HPDE6-E6E7 (cell line): ENCODE results near the gene ZNF774.
"Not testable (repeated sequence)": the region's sequence is repeated elsewhere in the genome, so short reads cannot be mapped to it uniquely, and the experiment has no call there.

Experiments used
- DNase-seq: peaks from one replicate; pipeline ENCODE4 v3.0.0; 2011; ENCODE audit warnings: missing footprints; ENCODE audit errors: extremely low spot score

Gene ZNF774

DNA sequence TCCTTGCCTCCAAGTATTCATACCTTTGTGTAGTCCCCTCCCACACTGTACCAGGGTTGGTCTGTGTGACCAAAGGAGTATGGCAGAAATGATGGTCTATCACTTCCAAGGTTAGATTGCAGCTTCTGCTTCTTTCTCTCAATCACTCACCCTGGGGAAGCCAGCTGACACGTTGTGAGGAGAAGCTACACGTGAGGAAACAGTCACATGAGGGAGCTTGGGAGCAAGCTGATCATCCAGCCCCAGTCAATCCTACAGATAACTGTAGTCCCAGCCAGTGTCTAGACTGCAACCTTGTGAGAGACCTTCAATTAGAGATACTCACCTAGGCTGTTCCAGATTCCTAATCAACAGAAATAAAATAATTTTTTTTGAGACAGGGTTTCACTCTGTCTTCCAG lies 6.2 kb upstream of the ZNF774 start:
- DNase-seq, result no peak

DNA sequence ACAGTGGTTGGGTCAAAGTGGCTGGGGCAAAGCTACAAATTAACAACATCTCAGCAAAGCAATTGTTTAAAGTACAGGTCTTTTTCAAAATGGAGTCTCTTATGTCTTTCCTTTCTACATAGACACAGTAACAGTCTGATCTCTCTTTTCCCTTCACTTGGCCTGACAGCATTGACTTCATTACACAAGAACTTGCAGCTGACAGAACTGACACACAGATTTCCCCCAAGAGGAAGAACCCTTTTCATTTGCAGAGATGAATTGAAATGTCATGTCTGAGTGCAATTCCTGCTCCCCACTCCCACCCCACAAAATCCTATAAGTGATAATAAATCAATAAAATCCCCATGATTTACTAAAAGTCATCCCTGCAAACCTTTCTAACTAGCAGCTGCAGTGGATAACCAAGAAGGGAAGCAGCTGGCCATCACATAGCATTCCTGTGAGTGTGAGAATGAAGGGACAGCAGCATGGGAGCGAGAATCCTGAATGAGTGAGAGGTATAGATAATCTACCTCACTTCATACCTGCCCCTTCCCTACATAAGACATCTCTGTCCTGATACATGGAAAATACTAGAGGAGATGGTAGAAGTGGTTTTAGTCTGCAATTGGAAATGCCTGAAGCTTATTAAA lies 4.5 kb upstream of the ZNF774 start:
- DNase-seq, result not testable (repeated sequence)

DNA sequence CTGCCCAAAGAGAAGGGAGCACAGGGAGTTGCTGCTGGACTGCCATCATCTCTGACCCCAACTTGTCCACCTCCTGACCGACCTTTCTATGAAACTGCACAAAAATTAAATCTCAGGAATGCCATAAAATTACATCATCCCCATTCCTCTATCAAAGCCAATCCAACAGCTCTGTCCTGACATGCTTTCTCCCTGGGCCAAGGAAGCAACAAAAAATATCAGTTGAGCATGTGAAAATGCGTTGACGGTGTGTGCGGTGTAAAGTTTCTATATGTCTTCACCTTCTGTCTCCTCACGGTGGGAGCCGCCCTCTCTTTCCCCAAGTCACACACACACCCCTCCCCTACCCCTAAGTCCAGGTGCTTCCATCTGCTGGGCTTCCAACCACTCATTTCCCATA lies 3.6 kb upstream of the ZNF774 start:
- DNase-seq, result no peak

DNA sequence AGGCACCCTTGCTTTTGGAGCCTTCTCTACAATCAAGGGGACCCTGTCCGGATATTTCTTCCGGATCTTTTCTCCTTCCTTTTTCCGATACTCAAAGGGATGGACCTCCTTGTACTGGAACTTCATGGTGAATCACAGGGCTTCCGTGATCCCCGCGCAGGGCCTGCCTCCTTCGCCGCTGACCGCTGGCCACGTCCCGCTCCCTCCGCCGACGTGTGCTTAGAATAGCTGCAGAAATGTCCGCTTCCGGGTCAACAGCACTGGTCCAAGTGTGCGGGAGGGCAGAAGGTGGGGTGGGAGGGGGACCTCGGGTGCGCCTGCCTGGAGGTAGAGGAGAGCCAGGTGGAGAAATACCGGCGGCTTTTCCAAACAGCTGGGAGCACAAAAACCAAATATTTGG lies 3.0 kb upstream of the ZNF774 start:
- no peak for DNase-seq

DNA sequence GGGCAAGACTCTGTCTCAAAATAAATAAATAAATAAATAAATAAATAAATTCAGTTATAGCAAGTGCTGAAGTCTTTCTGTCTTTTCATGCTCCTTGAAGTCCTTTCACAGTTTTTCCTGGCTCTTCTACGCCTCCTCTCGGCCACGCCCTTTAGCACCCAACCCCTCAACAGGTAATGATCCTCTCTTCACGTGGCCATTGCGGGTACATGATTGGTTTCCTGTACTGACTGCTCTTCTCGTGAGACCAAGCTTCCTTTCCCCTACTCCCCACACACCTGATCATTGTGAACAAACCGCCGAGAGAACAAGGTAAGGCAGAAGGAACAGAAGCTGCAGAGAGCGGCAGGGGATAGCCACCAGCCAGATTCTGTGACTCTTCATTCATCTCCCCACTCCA lies 2.3 kb upstream of the ZNF774 start:
- DNase-seq, result no peak

DNA sequence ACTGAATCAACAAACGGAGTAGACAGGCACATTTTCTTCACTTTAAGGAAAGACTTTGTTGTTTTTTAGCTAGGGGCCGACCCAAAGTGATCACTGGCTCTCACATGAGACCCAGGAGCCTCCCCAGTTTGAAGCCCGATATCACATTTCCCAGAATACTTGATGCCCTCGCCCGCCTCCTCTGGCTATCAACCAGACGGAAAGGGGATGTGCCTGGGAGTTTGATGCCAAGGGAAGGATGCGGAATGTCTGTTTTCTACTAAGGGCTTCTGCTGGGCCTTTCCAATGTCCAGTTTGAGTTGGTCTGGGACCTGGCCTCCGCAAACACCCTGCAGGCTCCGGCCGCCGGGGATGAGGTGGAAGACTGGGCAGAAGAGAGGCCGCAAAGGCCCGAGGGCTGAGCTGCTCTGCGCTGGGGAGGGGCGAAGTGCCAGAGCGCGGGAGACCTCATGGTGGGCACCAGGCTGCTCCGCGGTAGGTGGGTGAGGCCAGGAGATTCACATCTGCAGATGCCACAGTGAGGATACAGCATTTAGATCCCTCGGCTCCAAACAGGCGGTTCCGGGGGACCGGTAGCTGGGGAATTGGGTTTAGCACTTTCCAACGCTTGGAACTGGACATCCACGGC lies 491 bp upstream of the ZNF774 start:
- DNase-seq, result no peak

DNA sequence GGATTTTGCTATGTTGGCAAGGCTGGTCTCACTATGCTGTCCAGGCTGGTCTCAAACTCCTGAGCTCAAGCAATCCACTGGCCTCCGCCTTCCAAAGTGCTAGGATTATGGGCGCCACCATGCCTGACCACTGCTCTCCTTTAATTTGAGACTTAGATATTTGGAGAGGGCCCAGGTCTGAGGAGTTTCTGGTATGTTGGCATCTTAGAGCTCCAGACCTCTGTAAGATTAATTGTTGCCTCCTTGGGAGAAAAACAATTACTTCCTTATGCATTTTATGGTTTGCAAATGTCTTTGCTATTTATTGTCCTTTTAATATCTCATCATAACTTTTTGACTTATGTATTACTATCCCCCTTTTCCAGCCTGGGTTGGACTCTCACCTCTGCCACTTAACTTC lies 2.9 kb downstream of the ZNF774 start:
- no peak for DNase-seq

DNA sequence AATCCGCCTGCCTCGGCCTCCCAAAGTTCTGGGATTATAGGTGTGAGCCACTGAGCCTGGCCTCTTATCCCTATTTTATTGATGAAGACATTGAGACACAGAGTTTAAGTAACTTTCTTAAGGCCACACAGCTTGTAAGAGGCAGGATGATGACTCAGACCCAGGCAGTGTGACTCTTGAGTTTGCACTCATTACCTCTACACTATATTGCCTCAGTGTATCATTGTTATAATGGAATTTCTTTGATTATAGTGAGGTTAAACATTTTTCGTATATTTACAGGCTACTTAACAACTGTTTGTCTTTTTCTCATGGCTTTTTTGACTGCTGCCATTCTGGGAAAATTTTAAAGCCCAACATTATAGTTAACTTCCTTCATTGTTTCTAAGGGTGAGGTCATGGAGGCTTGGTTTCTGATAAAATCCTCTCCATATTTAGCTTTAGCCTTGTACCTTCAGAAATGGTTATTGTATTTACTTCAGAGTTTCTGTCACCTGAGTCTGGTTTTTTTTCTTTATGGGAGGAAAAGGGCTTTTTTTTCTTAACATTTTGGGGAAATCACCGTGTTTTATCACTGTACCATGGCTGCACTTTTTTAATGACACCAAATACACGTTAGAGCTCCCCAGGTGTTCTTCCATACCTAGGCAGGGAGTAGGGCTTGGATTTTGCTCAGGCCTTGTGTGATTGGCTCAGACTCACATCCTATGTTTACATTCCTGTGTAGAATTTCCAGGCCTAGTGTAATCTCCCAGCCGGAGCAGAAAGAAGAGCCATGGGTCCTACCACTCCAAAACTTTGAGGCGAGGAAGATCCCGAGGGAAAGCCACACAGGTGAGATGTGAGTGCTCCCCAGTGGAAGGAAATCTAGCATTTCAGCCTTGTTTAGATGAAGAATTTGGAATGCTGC lies 6.3 kb downstream of the ZNF774 start:
- DNase-seq, result no peak

DNA sequence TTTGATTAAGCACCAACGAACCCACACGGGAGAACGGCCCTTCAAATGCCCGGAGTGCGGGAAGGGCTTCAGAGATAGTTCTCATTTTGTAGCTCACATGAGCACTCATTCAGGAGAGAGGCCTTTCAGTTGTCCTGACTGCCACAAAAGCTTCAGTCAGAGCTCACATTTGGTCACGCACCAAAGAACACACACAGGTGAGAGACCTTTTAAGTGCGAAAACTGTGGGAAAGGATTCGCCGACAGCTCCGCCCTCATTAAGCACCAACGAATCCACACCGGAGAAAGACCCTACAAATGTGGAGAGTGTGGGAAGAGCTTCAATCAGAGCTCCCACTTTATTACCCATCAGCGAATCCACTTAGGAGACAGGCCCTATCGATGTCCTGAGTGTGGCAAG lies 8.7 kb downstream of the ZNF774 start:
- DNase-seq, result no peak

DNA sequence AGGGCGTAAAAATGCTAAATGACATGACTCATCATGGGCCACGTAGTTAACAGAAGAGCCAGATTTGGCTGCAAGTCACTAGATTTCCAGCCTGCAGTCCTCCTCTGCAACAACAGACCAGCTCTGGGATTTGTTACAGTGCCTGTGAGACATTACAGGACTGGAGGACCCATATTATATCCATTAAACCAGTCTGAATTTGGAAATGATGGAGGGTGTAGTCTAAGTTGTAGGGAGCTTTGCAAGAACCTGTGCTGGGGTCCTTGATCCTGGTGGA lies 10.8 kb downstream of the ZNF774 start:
- peak; percentile 44 for DNase-seq

DNA sequence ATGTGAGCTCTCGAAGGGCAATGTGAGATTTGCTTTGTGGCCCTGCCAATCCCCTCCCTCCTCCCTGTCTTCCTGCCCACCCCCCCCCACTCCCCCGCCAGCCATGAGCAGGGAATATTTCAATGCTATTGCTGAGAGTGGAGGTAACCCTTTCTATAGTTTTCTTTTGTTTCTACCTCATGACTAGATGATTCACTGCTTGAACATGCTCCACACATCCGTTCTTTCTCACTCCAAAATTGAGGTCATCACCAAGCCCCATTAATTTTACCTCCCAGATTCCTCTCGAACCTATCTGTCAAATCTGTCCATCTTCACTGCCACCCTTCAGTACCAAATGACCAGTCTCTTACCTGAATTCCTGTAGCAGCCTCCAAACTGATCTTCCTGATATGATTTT lies 12.2 kb downstream of the ZNF774 start:
- DNase-seq, result peak; percentile 54

DNA sequence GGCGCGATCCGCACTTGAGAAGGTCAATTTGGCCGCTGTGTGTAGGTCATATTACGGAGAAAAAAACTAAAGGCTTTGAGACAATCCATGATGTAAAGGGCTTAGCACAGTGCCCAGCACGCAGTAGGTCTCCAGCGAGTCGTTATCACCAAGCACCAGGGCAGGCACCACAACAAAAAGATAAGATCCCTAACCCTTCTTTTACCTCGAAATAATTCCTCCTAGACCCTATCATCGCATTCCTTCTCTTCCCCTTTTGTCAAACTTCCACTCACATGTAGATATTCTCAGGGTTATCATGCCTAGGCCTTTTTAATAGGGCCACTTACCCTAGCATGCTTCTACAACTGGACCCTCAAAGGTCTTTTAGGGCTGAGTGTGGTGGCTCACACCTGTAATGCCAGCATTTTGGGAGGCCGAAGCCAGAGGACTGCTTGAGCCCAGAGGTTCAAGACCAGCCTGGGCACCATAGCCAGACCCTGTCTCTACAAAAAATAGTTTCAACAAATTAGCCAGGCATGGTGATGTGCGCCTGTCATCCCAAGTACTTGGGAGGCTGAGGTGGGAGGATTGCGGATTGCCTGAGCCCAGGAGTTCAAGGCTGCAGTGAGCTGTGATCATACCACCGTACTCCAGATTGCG lies 13.5 kb downstream of the ZNF774 start:
- DNase-seq, result no peak

DNA sequence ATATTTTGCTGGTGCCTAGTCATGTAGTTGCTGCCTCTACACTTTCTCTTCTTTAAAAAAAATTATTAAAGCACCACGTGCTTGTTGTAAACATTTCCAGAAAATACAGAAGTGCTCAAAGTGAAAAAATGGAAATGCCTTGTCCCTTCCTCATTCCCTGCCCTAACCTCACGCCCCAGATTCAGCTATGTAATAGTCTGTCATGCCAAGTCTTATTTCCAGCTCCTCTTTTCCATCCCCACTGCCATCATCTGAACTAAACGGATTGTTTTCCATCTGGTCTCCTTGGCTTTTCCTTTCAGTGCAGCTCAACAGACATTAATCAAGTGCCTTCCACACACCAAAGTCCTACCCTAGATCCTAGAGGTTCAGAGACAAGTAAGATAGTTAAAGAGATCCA lies 15.5 kb downstream of the ZNF774 start:
- no peak for DNase-seq

DNA sequence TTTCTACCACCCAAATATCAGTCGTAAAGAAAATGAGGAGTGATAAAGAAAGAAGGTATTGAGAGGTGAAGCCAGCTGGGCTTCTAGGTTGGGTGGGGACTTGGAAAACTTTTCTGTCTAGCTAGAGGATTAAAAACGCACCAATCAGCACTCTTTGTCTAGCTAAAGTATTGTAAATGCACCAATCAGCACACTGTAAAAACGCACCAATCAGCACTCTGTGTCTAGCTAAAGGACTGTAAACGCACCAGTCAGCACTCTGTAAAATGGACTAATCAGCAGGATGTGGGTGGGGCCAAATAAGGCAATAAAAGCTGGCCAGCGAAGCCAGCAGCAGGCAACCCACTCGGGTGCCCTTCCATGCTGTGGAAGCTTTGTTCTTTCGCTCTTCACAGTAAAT lies 23.0 kb downstream of the ZNF774 start:
- no peak for DNase-seq

DNA sequence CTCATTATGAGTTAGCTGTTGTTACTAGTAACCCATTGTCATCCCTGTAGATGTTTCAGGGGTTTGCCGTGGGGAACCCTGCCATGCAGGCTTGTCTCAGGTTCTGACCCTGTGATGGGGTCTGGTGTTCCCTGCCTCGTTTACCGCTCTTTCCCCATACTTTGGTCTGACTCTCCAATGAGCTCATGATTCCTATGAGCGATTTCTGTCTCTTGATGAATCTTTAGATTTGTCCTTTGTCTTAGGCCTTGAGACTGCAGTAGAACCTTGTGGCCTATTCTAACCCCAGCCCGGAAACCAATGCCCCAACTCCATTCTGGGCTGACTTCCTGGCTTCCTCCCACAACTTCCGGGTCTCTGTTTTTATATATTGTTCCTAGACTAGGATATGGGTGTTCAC lies 24.7 kb downstream of the ZNF774 start:
- DNase-seq, result no peak

DNA sequence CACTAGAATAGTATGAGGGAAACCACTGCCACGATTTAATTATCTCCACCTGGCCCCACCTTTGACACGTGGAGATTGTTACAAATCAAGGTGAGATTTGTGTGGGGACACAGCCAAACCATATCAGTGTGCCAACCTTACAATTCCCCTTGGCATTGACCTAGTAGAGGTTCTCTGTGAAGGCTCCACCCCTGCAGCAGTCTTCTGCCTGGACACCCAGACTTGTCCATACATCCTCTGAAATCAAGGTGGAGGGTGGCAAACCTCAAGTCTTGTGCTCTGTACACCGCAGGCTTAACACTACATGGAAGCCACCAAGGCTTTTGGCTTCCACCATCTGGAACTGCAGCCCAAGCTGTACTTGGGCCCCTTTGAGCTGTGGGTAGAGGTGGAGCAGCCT lies 27.2 kb downstream of the ZNF774 start:
- DNase-seq, result no peak

DNA sequence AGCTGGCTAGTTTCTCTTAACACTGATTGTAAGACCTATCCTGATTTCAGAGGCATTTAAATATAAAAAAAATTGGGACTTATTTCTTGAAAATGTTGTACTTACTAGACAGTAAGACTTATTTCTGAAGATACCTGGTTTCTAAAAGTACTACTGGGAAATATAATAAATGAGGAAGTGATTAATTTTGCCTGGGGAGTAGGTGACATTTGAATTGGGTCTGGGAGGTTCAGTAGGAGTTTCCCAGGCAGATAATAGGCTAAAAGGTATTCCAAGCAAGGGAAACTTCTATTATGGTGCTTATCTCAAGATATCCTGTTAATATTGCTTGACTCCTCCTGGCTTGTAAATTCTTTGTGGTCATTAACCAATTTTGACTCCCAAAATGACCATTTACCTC lies 29.4 kb downstream of the ZNF774 start:
- DNase-seq, result no peak

DNA sequence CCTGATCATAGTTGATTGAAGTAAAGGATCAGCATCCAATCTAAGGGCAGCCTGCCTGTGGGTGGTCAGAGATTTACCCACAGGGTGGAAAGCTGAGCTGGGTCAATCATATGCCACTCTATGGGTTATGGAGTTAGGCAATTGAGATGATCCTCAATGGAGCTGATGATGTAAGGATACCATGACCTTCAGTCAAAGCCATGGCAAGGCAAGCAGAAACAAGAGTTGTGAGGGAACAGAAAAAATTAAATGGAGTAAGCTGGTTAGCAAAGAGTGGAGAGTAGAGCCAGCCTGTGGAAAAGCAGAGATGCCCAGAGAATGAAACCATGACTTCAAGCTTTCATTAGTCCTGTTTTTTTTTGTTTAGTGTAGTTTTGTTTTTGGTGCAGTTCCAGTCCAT lies 30.2 kb downstream of the ZNF774 start:
- no peak for DNase-seq

DNA sequence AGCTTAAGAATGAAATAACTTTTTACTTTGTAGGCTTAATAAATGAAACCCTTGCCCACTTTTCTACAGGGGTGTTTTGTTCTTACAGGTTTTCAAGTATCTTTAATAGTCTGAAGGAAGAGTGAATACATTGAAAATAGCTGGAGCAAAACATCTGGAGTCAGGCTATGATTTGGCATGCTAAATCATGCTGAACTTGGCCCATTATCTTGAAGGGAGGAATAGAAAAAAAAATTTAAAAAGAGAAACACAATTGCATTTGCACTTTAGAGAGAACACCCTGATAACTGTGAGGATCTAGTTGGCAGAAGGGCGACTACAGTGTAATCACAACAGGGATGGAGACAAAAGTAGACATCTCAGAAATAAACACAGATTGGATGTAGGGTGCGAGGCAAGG lies 34.1 kb downstream of the ZNF774 start:
- DNase-seq, result no peak

DNA sequence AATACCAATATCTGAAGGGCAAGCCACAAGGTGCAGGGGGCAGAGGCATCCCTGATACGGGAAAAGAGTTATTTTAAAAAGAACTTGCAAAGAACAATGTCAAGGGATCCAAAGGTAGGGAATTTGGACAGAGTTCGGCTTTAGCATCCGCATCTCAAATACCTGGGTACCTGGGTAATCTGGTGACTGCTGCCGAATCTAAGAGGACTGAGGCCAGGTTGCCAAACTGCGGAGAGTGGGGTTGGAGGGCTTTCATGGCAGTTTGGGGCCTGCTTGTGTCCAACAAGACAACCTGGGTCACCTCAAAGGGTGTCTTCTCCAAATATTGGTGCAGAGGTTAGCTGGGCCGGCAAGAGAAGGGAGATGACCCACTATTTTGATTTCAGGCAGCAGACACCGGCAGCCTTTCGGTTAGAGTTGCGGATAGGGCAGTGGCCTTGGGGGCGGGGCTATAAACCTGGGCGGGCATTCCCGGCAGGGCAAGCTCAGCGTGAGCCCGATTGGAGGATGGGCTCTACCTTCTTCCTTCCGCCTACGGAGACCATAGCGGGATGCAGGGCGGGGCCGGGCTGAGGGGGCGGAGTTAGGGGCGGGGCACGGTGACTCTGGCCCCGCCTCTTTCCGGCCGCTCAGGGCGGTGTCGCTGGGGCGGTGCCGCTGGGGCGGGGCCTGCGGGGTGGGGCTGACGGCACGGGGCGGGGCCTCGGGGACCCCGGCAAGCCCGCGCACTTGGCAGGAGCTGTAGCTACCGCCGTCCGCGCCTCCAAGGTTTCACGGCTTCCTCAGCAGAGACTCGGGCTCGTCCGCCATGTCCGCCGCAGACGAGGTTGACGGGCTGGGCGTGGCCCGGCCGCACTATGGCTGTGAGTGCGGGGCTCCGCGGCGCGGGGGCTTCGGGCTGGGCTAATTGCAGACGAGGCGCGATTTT lies 35.7 kb downstream of the ZNF774 start, which contains the start of gene IQGAP1:
Gene IQGAP1 (plus strand): TSS at position 709 of the 928 bp plus-strand sequence. CDS start 100 bp downstream, at position 809.
- peak; percentile 95 for DNase-seq
